Nucleus accumbens (tissue), 56 donors: Measurements from ENCODE around the gene ASTL.

Source experiments
- DNase-seq, 56 donors: peaks; one replicate each; lab custom pipeline; 2025; lab: John Stamatoyannopoulos, UW

The ASTL gene

DNA sequence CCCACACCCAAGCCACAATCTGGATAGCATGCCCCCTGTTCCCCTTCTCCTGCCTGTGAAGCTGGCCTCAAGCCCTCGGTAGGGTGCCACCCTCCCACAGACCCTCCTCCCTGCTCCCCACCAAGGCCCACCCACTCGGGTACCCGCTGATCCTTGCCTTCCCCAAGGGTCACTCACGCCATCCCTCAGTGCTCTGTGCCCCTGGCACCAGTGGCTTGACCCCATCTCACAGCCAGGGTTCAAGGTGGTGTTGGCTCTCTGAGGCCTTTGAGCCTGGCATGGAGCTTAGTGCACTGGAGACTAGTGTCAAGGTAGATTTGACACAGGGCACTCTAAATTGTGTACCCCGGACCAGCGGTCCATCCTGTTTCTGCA, 33.8 kb downstream of the ASTL start:
- no peak for DNase-seq

DNA sequence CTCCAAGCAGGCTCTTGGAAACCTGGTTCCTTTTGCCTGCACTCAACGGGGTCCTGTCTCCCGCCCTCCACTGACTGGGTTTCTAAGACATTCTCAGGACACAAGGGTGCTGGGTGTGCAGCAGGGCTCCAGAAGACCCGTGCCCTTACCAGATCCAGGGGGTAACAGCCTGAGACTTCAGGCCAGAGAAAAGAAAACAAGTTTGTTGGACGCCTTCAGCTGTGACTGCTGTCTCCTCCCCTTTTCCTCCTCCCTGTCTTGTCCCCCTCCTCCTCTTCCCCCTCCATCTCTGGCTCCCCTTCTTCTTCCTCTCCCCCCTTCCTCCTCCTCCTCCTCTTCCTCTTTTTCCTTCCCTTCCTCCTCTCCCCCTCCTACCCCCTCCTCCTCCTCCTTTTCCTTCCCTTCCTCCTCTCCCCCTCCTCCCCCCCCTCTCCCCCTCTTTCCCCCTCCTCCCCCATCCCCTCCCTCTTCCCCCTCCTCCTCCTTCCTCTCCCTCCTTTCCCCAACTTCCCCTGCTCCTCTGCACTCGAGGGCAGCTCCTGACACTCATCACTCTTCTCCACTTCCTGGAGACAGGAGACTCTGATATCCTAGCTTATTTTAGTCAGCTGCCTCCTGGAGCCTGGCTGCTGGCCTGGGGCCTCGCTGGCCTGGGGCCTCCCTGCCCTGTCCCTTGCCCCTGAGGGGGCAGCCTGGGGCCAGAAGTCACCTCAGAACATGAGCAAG, 34.4 kb downstream of the ASTL start:
- no peak for DNase-seq

DNA sequence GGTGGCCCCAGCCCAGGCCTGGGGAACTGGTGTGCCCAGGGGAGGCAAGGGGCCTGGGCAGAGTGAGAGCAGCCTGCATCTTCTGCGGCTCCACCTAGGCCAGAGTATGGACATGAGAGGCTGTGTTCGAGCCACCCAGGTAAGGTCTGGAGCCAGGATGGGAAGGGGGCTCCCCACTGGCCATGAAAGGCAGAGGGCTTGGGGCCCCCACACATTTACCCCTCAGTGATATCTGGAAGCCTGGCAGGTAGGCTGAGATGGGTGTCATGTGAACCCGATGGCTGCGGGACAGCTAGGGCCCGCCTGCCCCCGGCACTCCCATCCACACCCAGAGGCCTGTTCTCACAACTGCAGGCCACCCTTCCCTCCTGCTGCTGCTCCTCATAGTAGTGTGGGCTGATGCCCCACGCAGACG, 35.1 kb downstream of the ASTL start:
- DNase-seq = no peak

- DNase-seq = no peak
Observed at GRCh38 chr2:96102596-96103186, 35.6 kb downstream of the ASTL start.

- DNase-seq = no peak
Observed at GRCh38 chr2:96100893-96101304, 37.4 kb downstream of the ASTL start.

- no peak for DNase-seq
Observed at GRCh38 chr2:96099861-96100798, 38.2 kb downstream of the ASTL start.

DNA sequence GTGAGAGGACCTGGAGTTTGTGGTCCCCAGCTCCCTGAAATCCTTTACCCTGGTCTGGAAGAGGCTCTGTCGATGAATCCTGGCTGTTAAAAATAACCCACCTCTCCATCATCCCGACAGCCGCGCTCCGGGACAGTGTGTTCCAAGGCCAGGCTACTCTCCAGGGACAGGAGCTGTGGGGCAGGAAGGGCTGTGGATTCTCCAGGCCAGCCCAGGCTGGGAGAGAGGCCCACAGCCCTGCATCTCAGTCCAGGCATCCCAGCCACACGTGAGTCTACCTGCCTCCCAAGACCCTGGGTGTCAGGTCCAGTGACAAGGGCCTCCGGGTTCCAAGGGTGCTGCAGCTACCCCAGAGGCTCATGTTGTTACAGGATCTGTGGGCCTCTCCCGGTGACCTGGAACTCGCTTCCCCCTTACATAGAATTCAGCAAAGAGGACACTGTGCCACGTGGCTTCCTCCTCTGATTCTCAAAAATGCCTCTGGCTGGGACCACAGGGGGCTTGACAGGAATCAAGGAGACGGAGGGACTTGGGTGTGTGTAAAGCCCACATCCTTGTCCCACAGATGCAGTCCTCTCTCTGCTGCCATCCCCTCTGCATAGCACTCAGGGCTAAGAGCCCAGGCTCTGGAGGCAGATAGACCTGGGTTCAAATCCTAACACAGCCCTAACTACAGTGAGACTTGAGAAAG, 39.3 kb downstream of the ASTL start:
- DNase-seq = no peak

DNA sequence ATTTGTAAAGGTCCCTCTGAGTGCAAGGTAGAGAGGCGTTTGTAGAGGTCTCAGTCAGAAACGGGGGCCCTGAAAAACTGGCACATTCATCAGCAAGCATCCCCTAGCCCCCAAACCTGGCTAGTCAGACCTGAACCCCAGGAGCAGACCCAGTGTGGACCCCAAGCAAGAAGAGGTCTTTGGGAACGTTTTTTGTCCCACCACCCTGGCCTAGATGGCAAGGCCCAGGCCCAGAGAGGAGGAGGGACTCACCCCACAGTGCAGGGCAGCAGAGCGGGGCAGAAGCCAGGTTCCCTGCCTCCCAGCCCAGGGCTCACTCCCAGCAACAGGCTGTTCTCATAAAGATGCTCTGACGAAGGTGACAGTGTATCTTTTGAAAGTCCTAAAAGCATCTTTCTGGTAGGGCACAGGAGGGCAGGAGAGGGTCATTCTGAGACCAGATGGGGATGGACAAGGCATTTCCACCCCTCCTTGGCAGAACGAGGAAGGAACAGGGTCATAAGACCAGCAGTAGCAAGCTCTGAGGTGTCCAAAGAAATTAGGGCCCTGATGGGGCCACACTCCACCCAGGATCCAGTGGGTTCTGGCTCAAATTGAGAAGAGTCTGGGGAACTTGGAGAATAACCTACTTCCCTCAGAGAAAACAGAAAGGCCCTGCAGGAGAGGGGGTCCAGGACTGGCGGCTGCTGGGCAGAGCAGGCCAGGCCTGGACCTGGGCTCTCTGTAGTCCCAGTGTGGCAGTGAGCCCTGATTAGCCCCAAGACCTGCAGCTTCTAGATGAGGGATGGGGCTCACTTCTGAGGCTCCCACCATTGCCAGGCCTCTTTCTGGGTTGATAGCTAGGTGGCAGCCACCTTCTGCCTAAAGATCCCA, 40.1 kb downstream of the ASTL start:
- no peak for DNase-seq

DNA sequence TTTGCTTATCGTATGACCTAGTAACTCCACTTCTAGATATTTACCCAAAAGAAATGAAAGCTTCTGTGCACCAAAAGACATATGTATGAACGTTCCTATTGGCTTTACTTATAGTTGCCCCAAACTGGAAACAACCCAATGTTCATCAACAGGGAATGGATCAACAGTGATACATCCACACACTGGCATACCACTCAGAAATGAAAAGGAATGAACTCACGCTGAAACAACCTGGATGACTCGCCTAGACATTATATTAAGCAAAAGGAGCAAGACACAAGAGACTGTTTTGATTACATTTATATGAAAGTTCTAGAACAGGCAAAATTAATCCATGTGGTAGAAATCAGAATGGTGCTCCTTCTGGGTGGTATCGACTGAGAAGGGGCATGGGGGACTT, 40.9 kb downstream of the ASTL start:
- DNase-seq = no peak

DNA sequence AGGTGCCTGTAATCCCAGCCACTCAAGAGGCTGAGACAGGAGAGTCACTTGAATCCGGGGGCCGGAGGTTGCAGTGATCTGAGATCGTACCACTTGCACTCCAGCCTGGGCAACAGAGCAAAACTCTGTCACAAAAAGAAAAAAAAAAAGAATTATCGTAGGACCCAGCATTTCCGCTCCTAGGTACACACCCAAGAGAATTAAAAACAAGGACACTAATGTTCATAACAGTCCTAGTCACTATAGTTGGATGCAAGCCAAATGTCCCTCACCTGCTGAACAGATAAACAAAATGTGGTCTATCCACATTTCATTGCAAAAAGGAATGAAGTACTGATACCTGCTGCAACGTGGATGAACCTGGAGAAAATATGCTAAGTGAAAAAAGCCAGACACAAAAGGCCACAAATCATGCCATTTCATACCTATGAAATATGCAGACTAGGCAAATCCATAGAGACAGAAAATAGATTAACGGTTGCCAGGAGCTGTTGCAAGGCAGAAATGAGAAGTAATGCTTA, 43.1 kb downstream of the ASTL start:
- DNase-seq = no peak

GRCh38 chr2:96093528-96093927, 44.8 kb downstream of the ASTL start:
- DNase-seq = no peak

DNA sequence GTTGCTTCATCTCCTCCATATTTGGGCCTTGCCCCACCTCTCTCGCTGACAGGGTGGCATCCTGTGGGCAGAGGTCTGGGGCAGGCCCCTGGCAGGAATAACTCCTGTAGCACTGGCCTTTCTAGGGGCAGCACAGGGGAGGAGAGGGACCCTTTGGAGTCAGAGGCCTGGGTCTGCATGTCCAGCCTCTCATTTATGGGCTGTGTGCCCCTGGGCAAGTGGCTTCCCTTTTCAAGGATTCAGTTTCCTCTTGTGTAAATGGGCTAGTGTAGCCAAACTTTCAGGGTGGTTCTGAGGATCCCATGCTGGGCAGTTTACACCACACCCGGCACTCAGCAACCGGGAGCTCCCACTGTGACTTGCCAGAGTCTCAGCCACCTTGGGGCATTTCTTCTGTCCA, 45.4 kb downstream of the ASTL start:
- DNase-seq = no peak

DNA sequence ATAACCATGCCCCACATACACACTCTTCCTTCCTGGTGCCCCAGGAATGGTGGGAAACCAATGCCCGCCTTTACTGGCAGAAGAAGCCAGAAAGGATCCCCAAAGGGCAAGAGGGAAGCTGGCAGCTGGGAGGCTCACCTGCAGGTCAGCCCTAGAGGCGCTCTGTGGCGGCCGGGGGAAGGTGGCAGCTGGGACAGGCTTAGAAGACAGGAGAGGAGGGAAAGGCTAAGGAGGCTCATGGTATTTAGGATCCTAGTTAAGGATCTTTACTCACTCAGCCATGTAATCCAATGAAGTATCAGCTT, 45.8 kb downstream of the ASTL start:
- no peak for DNase-seq

GRCh38 chr2:96091711-96092572, 46.4 kb downstream of the ASTL start:
- no peak for DNase-seq

- no peak for DNase-seq
Observed at GRCh38 chr2:96091141-96091710, 47.1 kb downstream of the ASTL start.

GRCh38 chr2:96090196-96090926, 47.9 kb downstream of the ASTL start:
- peak in 16 of 56 donors; percentile 17 to 55 (median 28) for DNase-seq

DNA sequence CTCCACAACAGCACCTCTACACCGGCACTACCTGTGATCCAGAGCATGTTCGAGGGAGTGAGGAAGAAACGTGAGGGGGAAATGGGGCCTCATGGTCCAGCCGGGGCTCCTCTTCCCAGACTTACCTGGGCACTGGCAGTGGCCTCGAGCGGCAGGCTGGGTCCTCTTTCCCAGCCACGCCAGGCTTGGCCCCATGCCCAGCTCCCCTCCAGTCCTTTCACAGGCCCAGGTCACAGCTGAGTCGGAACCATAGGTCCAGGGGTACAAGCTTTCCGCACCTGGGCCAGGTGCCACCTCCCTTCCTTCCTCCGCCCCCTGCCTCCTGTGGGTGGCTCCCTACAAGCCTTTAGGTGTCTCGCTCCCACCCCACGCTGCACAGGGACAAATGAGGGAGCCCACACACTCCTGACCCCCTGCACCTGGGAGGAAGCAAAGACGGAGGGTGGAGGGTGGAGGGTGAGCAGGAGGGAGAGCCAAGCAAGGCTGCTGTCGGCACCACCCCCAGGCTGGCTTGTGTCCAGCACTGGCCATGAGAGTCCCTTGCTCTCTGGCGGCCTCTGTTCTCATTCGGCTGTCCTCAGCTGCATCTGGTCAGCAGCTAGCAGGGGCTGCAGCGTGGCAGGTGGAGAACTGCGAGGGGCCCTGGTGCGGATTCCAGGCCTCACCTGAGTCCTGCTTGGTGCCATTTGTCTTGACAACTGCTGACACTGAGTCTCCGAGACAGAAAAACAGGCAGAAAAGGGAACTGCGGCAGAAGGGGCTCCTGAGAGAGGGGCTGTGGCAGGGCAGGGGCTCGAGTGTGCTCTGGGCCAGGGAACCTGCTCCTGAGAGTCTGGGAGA, 48.7 kb downstream of the ASTL start:
- peak in 8 of 56 donors; percentile 11 to 56 (median 30) for DNase-seq
